Neural progenitor cell (in vitro differentiated cells): ENCODE measurements around the gene EPHB6. TPM values are rescaled to one million over a fixed set of nuclear protein-coding genes. Genes with fewer than 3 reads are reported as not detected.

Experiments used
- DNase-seq: peaks from one replicate; pipeline ENCODE4 v3.0.0-alpha.2; 2016; ENCODE audit warnings: low spot score
- H2AFZ ChIP-seq: fragments of 200-600 bp; sonication (generic); replicated peaks from 2 replicates; pipeline ENCODE4 v1.6.1; 2016; ENCODE audit warnings: antibody characterized with exemption
- H3F3A ChIP-seq: fragments of 200-600 bp; sonication (generic); 2 replicates; pipeline ENCODE4 v1.6.1; 2016; ENCODE audit warnings: antibody characterized with exemption, low read depth
- H3K27ac ChIP-seq: fragments of 200-600 bp; sonication (generic); 2 replicates; pipeline ENCODE4 v1.5.1; 2016; ENCODE audit warnings: mild to moderate bottlenecking
- H3K27me3 ChIP-seq: fragments of 200-600 bp; sonication (generic); 2 replicates; pipeline ENCODE4 v1.6.1; 2016; ENCODE audit warnings: mild to moderate bottlenecking, moderate library complexity
- H3K36me3 ChIP-seq: fragments of 200-600 bp; sonication (generic); 2 replicates; pipeline ENCODE4 v1.5.1; 2016
- H3K4me1 ChIP-seq: fragments of 200-600 bp; sonication (generic); 2 replicates; pipeline ENCODE4 v1.6.1; 2016; ENCODE audit warnings: mixed run types
- H3K4me2 ChIP-seq: fragments of 200-600 bp; sonication (generic); 2 replicates; pipeline ENCODE4 v1.6.1; 2016
- H3K4me3 ChIP-seq: fragments of 200-600 bp; sonication (generic); 2 replicates; pipeline ENCODE4 v1.5.1; 2016
- H3K79me2 ChIP-seq: fragments of 200-600 bp; sonication (generic); 2 replicates; pipeline ENCODE4 v1.6.1; 2016; ENCODE audit warnings: low read depth
- H3K9ac ChIP-seq: fragments of 200-600 bp; sonication (generic); 2 replicates; pipeline ENCODE4 v1.6.1; 2016
- H3K9me3 ChIP-seq: fragments of 200-600 bp; sonication (generic); 2 replicates; pipeline ENCODE4 v1.5.1; 2016; ENCODE audit warnings: low read depth
- H4K20me1 ChIP-seq: fragments of 200-600 bp; sonication (generic); 2 replicates; pipeline ENCODE4 v1.6.1; 2016; ENCODE audit warnings: low read depth
- H3K27ac Mint-ChIP-seq: 3 replicates; pipeline ENCODE4 v1.8.0; 2021; ENCODE audit warnings: mixed read lengths
- H3K27me3 Mint-ChIP-seq: 2 replicates; pipeline ENCODE4 v1.8.0; 2022; ENCODE audit warnings: low read depth, mild to moderate bottlenecking, inconsistent platforms, moderate library complexity, mixed read lengths; ENCODE audit not compliant: insufficient read depth
- H3K36me3 Mint-ChIP-seq: 3 replicates; pipeline ENCODE4 v1.8.0; 2021; ENCODE audit warnings: mixed read lengths
- H3K4me1 Mint-ChIP-seq: 3 replicates; pipeline ENCODE4 v1.8.0; 2021; ENCODE audit warnings: mixed read lengths
- H3K4me3 Mint-ChIP-seq: 3 replicates; pipeline ENCODE4 v1.8.0; 2021; ENCODE audit warnings: mild to moderate bottlenecking, moderate library complexity, mixed read lengths
- H3K9me3 Mint-ChIP-seq: 3 replicates; pipeline ENCODE4 v1.8.0; 2020; ENCODE audit warnings: mixed read lengths
- EZH2 ChIP-seq: fragments of 200-600 bp; sonication (generic); IDR thresholded peaks from 2 replicates; pipeline ENCODE4 v1.6.1; 2017; ENCODE audit warnings: antibody characterized with exemption, mild to moderate bottlenecking, moderate library complexity
- EZH2phosphoT487 ChIP-seq: fragments of 200-600 bp; sonication (generic); IDR thresholded peaks from 2 replicates; pipeline ENCODE4 v1.6.1; 2017; ENCODE audit warnings: antibody characterized with exemption
- total RNA-seq: library from RNA; depleted of rRNA; stranded (reverse); fragments of >200 nt; gene quantifications from 2 replicates; pipeline ENCODE4 v1.2.3, GENCODE V29; 2015; ENCODE audit warnings: low replicate concordance
- TF ChIP-seq, protein P1 (sequence below): fragments of 200-600 bp; sonication (generic); IDR thresholded peaks from 2 replicates; pipeline ENCODE4 v1.5.1; 2017; ENCODE audit warnings: antibody characterized with exemption, mild to moderate bottlenecking

EPHB6 gene
- total RNA-seq, 1 donor from 2014 or later = 4.8 TPM

DNA sequence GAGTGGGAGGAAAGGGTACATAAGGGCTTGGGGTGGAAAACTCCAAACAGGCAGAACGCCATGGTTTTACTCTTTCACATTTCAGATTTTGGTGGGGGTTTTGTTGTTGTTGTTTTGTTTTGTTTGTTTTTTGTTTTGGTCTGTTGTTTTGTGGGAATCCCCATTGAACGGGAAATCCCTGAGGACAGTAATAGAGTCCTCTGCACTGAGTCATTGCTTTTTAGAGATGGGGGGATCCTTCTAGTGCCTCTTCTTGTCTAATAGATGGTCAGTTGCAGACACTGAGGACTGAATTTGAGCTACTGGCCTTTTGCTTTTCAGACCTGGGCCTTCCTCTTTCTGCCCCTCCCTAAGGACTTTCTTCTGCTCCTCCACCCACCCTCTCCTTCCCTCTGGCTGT, 58.7 kb downstream of the EPHB6 start:
- H3K36me3 Mint-ChIP-seq = no peaks in the 10 kb centered on the region
- Histone ChIP-seq H4K20me1 (no peaks in the 10 kb centered on the region), H3K27me3 (no peaks in the 10 kb centered on the region), H3K4me3 (no peak overlapping the region), H3K9me3 (no peaks in the 10 kb centered on the region), H3K36me3 (no peaks in the 10 kb centered on the region), H3K9ac (no peak overlapping the region), H3K4me1 (no peaks in the 10 kb centered on the region), H3K27ac (no peak overlapping the region), H2AFZ (no peak overlapping the region), H3K79me2 (no peaks in the 10 kb centered on the region), H3K4me2 (no peak overlapping the region), H3F3A (no peaks in the 10 kb centered on the region)
- H3K4me1 Mint-ChIP-seq = no peaks in the 10 kb centered on the region
- no peak overlapping the region for H3K4me3 Mint-ChIP-seq
- no peaks in the 10 kb centered on the region for H3K9me3 Mint-ChIP-seq
- peaks cover 2% of the 10 kb centered on the region for H3K27me3 Mint-ChIP-seq
- H3K27ac Mint-ChIP-seq = no peak overlapping the region
- no peak for TF ChIP-seq EZH2
- DNase-seq = no peak

DNA sequence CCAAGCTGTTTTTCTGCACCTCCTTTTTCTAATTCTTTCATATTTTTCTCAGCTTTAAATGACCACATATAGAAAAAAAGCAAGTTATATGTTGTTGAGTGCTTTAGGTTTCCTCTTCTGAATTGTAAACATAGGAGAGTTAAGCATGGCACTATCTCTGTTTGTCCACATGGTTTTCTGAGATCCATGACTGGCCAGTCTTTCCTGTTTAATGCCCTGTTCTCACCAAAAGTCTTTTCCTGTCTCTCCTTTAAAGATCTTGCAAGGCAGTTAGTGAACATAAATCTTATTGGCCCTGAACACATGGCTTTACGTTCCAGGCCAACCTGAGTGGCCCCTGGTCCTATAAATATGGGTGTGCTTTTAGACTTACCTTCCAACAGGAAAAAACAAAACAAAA, 59.2 kb downstream of the EPHB6 start:
- no peak overlapping the region for H3K27ac Mint-ChIP-seq
- H3K36me3 Mint-ChIP-seq = no peaks in the 10 kb centered on the region
- H3K9ac ChIP-seq = no peak overlapping the region

DNA sequence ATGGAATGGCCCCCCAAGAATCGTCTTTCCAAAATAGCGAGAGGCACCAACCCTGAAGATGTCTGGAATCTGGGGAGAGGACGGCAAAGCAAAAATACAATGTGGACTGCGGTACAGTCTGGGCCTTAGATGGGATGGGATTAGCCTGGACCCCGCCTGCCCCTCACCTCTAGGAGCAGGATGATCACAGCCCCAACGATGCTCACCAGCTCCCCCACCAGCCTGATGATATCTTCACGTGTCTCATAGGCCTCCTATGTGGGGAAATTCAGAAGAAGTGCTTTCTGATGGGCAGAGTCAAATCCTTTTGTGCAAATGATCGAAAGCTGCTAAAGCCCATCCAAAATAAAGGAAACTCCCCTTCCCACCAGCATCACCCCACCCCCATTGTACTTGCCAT, 60.4 kb downstream of the EPHB6 start:
- Mint-ChIP-seq H3K9me3 (no peaks in the 10 kb centered on the region), H3K4me3 (no peak overlapping the region), H3K27me3 (peaks cover 2% of the 10 kb centered on the region), H3K27ac (no peak overlapping the region), H3K4me1 (no peaks in the 10 kb centered on the region), H3K36me3 (no peaks in the 10 kb centered on the region)
- Histone ChIP-seq H4K20me1 (no peaks in the 10 kb centered on the region), H3K36me3 (no peaks in the 10 kb centered on the region), H2AFZ (no peak overlapping the region), H3K9me3 (no peaks in the 10 kb centered on the region), H3K27ac (no peak overlapping the region), H3K27me3 (no peaks in the 10 kb centered on the region), H3K79me2 (no peaks in the 10 kb centered on the region), H3K9ac (no peak overlapping the region), H3K4me3 (no peak overlapping the region), H3K4me2 (no peak overlapping the region), H3F3A (no peaks in the 10 kb centered on the region), H3K4me1 (no peaks in the 10 kb centered on the region)
- TF ChIP-seq EZH2phosphoT487 (no peak), EZH2 (no peak)
- TF ChIP-seq, protein P1, sequence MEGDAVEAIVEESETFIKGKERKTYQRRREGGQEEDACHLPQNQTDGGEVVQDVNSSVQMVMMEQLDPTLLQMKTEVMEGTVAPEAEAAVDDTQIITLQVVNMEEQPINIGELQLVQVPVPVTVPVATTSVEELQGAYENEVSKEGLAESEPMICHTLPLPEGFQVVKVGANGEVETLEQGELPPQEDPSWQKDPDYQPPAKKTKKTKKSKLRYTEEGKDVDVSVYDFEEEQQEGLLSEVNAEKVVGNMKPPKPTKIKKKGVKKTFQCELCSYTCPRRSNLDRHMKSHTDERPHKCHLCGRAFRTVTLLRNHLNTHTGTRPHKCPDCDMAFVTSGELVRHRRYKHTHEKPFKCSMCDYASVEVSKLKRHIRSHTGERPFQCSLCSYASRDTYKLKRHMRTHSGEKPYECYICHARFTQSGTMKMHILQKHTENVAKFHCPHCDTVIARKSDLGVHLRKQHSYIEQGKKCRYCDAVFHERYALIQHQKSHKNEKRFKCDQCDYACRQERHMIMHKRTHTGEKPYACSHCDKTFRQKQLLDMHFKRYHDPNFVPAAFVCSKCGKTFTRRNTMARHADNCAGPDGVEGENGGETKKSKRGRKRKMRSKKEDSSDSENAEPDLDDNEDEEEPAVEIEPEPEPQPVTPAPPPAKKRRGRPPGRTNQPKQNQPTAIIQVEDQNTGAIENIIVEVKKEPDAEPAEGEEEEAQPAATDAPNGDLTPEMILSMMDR = no peak
- no peak for DNase-seq

More for the DNA sequence above, 59.2 kb downstream of the EPHB6 start:
- Histone ChIP-seq H3K79me2 (no peaks in the 10 kb centered on the region), H3K27ac (no peak overlapping the region), H3K4me2 (no peak overlapping the region), H3K36me3 (no peaks in the 10 kb centered on the region), H3K4me3 (no peak overlapping the region), H3F3A (no peaks in the 10 kb centered on the region), H4K20me1 (no peaks in the 10 kb centered on the region), H2AFZ (no peak overlapping the region), H3K9me3 (no peaks in the 10 kb centered on the region), H3K27me3 (no peaks in the 10 kb centered on the region), H3K4me1 (no peaks in the 10 kb centered on the region)
- no peaks in the 10 kb centered on the region for H3K4me1 Mint-ChIP-seq
- H3K27me3 Mint-ChIP-seq = peaks cover 2% of the 10 kb centered on the region
- H3K4me3 Mint-ChIP-seq = no peak overlapping the region
- no peak for DNase-seq
- TF ChIP-seq, protein P1 = no peak
- TF ChIP-seq EZH2phosphoT487 = no peak
- TF ChIP-seq EZH2 = no peak
- no peaks in the 10 kb centered on the region for H3K9me3 Mint-ChIP-seq

DNA sequence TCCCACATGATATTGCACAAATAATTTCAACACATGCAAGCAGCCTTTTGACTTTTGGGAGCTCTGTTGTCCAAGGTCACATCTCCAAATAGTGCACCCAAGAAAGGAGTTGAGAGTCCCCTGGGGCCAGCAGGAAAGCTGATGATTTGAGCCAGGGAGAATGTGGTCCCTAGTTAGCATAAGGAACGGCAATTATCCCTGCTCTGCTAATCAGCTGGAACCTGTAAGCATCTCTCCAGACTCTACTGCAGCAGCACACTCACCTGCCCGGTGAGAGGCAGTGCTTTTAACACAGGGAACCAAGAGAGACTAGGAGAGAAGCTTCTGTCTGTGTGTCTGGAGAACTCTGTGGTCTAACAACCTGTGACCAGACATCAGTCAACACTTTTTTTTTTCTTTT, 61.6 kb downstream of the EPHB6 start:
- no peak overlapping the region for H3K4me2 ChIP-seq

More for the DNA sequence above, 61.6 kb downstream of the EPHB6 start:
- Histone ChIP-seq H3K27me3 (no peaks in the 10 kb centered on the region), H2AFZ (no peak overlapping the region), H3K27ac (no peak overlapping the region), H3F3A (no peaks in the 10 kb centered on the region), H3K4me1 (no peaks in the 10 kb centered on the region), H3K4me3 (no peak overlapping the region), H3K9ac (no peak overlapping the region), H3K36me3 (no peaks in the 10 kb centered on the region), H3K79me2 (no peaks in the 10 kb centered on the region), H3K9me3 (no peaks in the 10 kb centered on the region), H4K20me1 (no peaks in the 10 kb centered on the region)
- Mint-ChIP-seq H3K4me1 (no peaks in the 10 kb centered on the region), H3K27ac (no peak overlapping the region), H3K9me3 (no peaks in the 10 kb centered on the region), H3K4me3 (no peak overlapping the region), H3K27me3 (peaks cover 2% of the 10 kb centered on the region), H3K36me3 (no peaks in the 10 kb centered on the region)
- no peak for DNase-seq
- TF ChIP-seq EZH2 (no peak), EZH2phosphoT487 (no peak)
- TF ChIP-seq, protein P1 = no peak
